Heart left ventricle (tissue), 16 donors: ENCODE measurements around the gene PI4KB. TPM values are rescaled to one million over a fixed set of nuclear protein-coding genes. Genes with fewer than 3 reads are reported as not detected.

ENCODE experiments used
- ATAC-seq, 4 donors: fragments of 200-7000 bp; cut with Tn5 transposase; one replicate each; pipeline ENCODE4 v1.9.1; 2020 to 2022; ENCODE audit warnings: moderate library complexity in 4 of 4, mild to moderate bottlenecking in 3 of 4, moderate number of reproducible peaks in 1 of 4
- DNase-seq, 5 donors: peaks; one replicate each; pipeline ENCODE4 v3.0.0-alpha.2; 2020
- H3K27ac ChIP-seq, 12 donors: fragments of 200-600 bp; sonication (generic) in 4 of 12; one replicate each; pipeline versions ENCODE4 v1.5.0 to v1.8.0; 2016 to 2022; ENCODE audit warnings: mild to moderate bottlenecking in 2 of 12
- H3K27me3 ChIP-seq, 9 donors: fragments of 200-600 bp; sonication (generic) in 2 of 9; one replicate each; pipeline versions ENCODE4 v1.5.1 to v1.8.0; 2016 to 2022; ENCODE audit warnings: mild to moderate bottlenecking in 3 of 9
- H3K36me3 ChIP-seq, 9 donors: fragments of 200-600 bp; sonication (generic) in 2 of 9; one replicate each; pipeline versions ENCODE4 v1.5.0 to v1.8.0; 2018 to 2022; ENCODE audit warnings: mild to moderate bottlenecking in 2 of 9
- H3K4me1 ChIP-seq, 12 donors: fragments of 200-600 bp; sonication (generic) in 4 of 12; one replicate each; pipeline versions ENCODE4 v1.5.0 to v1.8.0; 2016 to 2022; ENCODE audit warnings: mild to moderate bottlenecking in 3 of 12
- H3K4me3 ChIP-seq, 12 donors: fragments of 200-600 bp; sonication (generic) in 4 of 12; one replicate each; pipeline versions ENCODE4 v1.5.0 to v1.8.0; 2017 to 2022; ENCODE audit warnings: mild to moderate bottlenecking in 9 of 12, moderate library complexity in 4 of 12
- H3K9me3 ChIP-seq, 12 donors: fragments of 200-600 bp; sonication (generic) in 4 of 12; one replicate each; pipeline versions ENCODE4 v1.5.0 to v1.8.0; 2016 to 2022; ENCODE audit warnings: mild to moderate bottlenecking in 1 of 12
- POLR2A ChIP-seq, 2 donors: fragments of 450-650 bp; IDR thresholded peaks; one replicate each; pipeline ENCODE4 v1.6.1; 2017; ENCODE audit warnings: antibody characterized with exemption in 2 of 2, mild to moderate bottlenecking in 2 of 2, moderate library complexity in 2 of 2
- WGBS, 4 donors: extraction: QIAGEN DNeasy Blood & Tissue Kit in 2 of 4; methylation state at CpG; one replicate each; pipeline versions ENCODE4 v1.1.5 to v1.1.7; 2013 to 2018; 5-methylcytosine and 5-hydroxymethylcytosine counted together
- intact Hi-C, 10 donors: fragments of 100-400 bp; cut with DNase I; formaldehyde crosslinking; loops; one replicate each; pipeline versions ENCODE4 v1.11.1 to v1.14.2; 2022
- polyA plus RNA-seq, 2 donors: library from polyadenylated mRNA; stranded (reverse); fragments of 200-250 nt; gene quantifications; one replicate each; pipeline ENCODE4 v1.2.3, GENCODE V29; 2013
- total RNA-seq, 9 donors: library from RNA; depleted of rRNA in 2 of 9; stranded (reverse); fragments of >200 nt in 2 of 9; fragmentation: NEBNext Ultra II Directional in 3 of 9; extraction: Animal tissue kit (Norgen Biotek cat#: 25700) in 3 of 9; gene quantifications; one replicate each; pipeline versions ENCODE4 v1.1.0 to v1.2.4, GENCODE V29; 2016 to 2023
- TF ChIP-seq, protein P1 (sequence below), 12 donors: fragments of 200-600 bp; sonication (generic) in 4 of 12; IDR thresholded peaks; one replicate each; pipeline versions ENCODE4 v1.5.0 to v1.8.0; 2018 to 2022; ENCODE audit warnings: antibody characterized with exemption in 12 of 12, mild to moderate bottlenecking in 5 of 12
- donor health status: ischemic (EF 13 %, LVEDD 7.1; RV severe dilation, severe dysfunction).
- donor health status: healthy with polysubstance abuse.
- donor health status: DM: no; HTN: yes; CAD: no.
- donor health status: DM: no; HTN: no; CAD: no.
- donor health status: ischemic (EF 25% LVEDD 6.9; RV normal size, moderate dysfunction).
- donor health status: ischemic (EF 25% LVEDD 5.7; RV mildly dilated, moderate dysfunction).
- donor health status: healthy.
- donor health status: DM: yes; HTN: yes; CAD: no.
- donor health status: ischemic (EF 35%, LVEDD 5.7; RV mildly dilated, moderate dysfunction).
- donor health status: nonischemic (EF 11% LVEDD 7.7; RV severe dilation, severe dysfunction).
- donor health status: DM: yes; HTN: yes; CAD: no.
- donor health status: PGD.
- donor health status: ischemic (EF 29% LVEDD 5.4; RV normal size, mild dysfunction).
- donor health status: nonischemic (EF 23%, LVEDD 6.1; RV moderate dilation, normal function).

The PI4KB gene
- total and polyA plus RNA-seq, 11 donors: 17.4 to 76.0 (median 41.4) TPM

DNA sequence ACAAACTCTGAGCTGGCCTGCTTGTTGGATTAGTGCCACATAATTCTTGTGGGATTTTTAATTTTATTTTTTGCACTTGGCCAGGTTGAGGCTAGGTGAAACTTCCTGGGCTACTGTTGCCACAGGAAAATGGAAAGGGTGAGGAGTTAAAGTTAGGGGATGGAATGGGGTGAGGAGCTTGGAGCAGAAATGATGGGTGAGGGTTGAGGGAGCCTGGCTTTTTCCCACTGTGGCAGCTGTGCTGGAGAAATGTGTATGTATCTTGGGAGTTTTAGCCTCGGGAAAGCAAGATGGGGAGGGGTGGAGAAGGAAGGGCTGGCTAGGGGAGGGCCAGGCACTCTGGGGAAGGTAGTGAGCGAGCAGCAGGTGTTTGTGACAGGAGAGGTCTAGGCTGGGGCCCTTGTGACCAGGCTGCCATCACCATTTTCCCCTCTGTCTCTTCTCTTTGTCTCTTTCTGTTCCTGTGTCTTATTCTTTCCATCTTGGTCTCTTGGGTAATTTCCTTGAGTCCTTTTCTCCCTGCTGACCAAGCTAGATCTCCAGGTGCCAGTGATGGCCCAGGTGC, 43.1 kb downstream of the PI4KB start:
- Histone ChIP-seq H3K4me1 (peaks cover 0 to 29% (median 14%) of the 10 kb centered on the region in 12 donors), H3K9me3 (no peaks in the 10 kb centered on the region), H3K36me3 (peaks cover 0 to 44% (median 35%) of the 10 kb centered on the region in 9 donors), H3K4me3 (peak overlapping the region in 4 of 12 donors; percentile 84 to 98 (median 93)), H3K27ac (peak overlapping the region in 9 of 12 donors; percentile 92 to 100 (median 98)), H3K27me3 (no peaks in the 10 kb centered on the region)
- ATAC-seq (no peak), DNase-seq (no peak)
- intact Hi-C loops: loop anchor here in 1 of 10 donors (5.0 kb wide), 2 partner anchors 43 to 63 kb away; partner anchors contain the start of genes PI4KB and RFX5
- TF ChIP-seq POLR2A (IDR thresholded peaks at IDR 0.05): no peak
- TF ChIP-seq, protein P1, sequence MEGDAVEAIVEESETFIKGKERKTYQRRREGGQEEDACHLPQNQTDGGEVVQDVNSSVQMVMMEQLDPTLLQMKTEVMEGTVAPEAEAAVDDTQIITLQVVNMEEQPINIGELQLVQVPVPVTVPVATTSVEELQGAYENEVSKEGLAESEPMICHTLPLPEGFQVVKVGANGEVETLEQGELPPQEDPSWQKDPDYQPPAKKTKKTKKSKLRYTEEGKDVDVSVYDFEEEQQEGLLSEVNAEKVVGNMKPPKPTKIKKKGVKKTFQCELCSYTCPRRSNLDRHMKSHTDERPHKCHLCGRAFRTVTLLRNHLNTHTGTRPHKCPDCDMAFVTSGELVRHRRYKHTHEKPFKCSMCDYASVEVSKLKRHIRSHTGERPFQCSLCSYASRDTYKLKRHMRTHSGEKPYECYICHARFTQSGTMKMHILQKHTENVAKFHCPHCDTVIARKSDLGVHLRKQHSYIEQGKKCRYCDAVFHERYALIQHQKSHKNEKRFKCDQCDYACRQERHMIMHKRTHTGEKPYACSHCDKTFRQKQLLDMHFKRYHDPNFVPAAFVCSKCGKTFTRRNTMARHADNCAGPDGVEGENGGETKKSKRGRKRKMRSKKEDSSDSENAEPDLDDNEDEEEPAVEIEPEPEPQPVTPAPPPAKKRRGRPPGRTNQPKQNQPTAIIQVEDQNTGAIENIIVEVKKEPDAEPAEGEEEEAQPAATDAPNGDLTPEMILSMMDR (IDR thresholded peaks at IDR 0.05): no peak
- 62 to 74% (median 67%) methylated on average over 2 of the region's 2 CpGs for WGBS, 4 donors

DNA sequence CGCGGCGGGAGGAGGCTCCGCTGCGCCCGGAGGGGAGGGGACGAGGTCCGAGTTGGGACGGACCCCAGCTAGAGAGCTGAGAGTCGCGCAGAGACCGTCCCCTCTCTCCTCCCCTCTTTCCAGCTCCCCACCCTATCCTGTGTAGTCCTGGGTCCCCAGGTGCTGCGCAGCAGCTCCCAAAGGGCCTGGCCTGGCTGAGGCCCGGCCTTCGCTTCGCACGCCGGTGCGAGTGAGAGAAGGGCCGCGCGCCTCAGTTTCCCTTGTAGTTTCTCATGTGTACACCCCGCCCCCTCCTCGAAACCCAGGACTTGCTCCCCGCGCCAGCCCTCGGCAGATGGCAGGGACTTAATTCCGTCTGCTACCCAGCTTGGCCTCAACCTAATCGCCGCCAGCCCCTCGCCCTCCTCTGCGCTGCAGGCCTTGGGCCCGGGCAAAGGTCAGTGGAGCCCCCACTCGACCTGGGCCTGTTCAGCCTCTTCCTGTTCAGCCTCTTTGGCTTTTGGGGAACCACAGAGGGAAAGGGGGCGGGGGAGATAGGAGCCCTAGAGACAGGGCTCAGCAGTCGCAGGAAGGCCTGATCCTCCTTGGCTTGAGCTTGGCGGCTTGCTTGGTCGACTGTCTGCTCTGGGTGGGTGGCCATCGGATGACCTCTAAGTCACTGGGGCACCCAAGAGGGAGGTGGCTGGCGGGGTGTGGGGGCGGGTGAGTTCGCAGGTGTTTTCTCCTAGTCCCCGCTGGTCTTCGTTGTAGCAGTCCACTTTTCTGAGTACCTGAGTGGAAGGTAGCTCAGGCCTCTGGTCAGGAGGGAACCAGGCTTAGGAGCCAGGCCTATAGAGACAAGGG, 44.1 kb downstream of the PI4KB start:
- TF ChIP-seq, protein P1 (IDR thresholded peaks at IDR 0.05): no peak
- TF ChIP-seq POLR2A (IDR thresholded peaks at IDR 0.05): no peak
- WGBS, 4 donors: 7 to 12% (median 10%) methylated on average over 19 to 44 of the region's 44 CpGs
- no peaks in the 10 kb centered on the region for H3K27me3 ChIP-seq
- ATAC-seq (peak in 2 of 4 donors; percentile 0), DNase-seq (peak in 4 of 5 donors; percentile 41 to 70 (median 46))
- H3K4me3 ChIP-seq: peak overlapping the region; percentile 71 to 98 (median 90)
- peaks cover 0 to 34% (median 25%) of the 10 kb centered on the region in 9 donors for H3K36me3 ChIP-seq
- no peaks in the 10 kb centered on the region for H3K9me3 ChIP-seq
- H3K27ac ChIP-seq: peak overlapping the region; percentile 59 to 100 (median 98)
- intact Hi-C loops: loop anchor here in 1 of 10 donors (1.0 to 5.0 kb wide), 3 partner anchors 44 to 116 kb away; partner anchors contain the start of genes PI4KB, PSMB4 and RFX5
- H3K4me1 ChIP-seq: peaks cover 0 to 29% (median 14%) of the 10 kb centered on the region in 12 donors

DNA sequence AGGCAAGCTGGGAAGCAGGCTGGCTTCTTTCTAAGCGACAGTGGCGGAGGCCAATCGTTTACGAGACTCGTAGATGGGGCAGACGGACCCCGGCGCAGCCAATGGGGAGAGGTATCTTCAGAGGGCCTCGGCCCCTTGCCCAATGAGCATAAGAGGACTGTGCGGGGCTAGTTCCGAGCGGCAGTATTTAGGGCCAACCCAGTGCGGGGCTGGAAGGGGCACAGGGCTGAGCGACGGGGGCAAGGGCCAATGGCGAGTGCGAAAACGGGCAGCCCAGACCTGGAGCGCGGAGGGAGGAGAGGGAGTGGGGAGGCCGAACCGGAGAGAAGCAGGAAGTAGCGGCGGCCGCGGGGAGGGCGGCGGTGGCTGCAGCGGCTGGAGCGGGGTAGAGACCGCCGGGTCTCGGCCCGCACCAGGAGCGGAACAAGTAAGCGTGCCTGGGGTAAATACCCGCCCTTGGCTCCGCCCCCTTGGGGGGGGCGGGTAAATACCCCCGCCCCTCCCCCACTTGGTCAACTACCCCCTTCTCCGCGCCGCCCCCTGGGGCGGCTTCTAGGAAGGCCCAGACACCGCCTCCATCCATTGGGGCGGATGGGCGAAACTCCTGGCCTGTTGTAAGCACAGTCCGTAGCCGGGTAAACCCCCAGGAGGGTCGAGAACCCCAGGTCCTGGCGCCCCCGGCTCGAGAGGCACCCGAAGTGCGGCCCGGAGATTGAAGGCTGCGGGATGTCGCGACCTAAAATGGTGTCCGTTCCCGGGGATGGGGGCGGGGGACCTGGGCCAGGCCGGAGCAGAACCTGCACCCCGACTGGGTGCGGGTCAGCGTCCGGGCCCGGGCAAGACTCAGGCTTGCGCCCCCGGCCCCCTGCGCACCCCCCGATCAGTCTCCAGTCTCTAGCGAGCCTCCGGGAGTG, 45.0 kb downstream of the PI4KB start, which contains the start of gene ZNF687:
ZNF687 (plus strand) TSS at position 331 of the 914 bp plus-strand sequence. CDS start 3,993 bp downstream, outside the sequence.
- intact Hi-C loops: loop anchor here in 1 of 10 donors (1.0 to 5.0 kb wide), 4 partner anchors 28 to 117 kb away; partner anchors contain the start of genes PI4KB, PSMB4, PSMD4 and RFX5
- 0 to 1% (median 1%) methylated on average over 50 to 74 of the region's 74 CpGs for WGBS, 4 donors
- Histone ChIP-seq H3K27me3 (no peaks in the 10 kb centered on the region), H3K4me1 (peaks cover 0 to 37% (median 14%) of the 10 kb centered on the region in 12 donors), H3K4me3 (peak within 1 kb of the TSS; percentile 71 to 98 (median 90)), H3K36me3 (peaks cover 0 to 25% (median 16%) of the 10 kb centered on the region in 9 donors), H3K27ac (peak within 1 kb of the TSS; percentile 92 to 100 (median 98)), H3K9me3 (no peaks in the 10 kb centered on the region)
- TF ChIP-seq, protein P1 (IDR thresholded peaks at IDR 0.05): no peak
- TF ChIP-seq POLR2A (IDR thresholded peaks at IDR 0.05): peak in 1 of 2 donors; percentile 78
- peak; percentile 100 for DNase-seq
- peak; percentile 91 to 98 (median 94) for ATAC-seq
